Inferior parietal cortex (tissue), 1 donor: ENCODE data around the gene FOXI3.

ENCODE experiments used
- DNase-seq: peaks from one replicate; pipeline ENCODE4 v3.0.0-alpha.2; 2016; ENCODE audit errors: extremely low spot score

The FOXI3 gene

DNA sequence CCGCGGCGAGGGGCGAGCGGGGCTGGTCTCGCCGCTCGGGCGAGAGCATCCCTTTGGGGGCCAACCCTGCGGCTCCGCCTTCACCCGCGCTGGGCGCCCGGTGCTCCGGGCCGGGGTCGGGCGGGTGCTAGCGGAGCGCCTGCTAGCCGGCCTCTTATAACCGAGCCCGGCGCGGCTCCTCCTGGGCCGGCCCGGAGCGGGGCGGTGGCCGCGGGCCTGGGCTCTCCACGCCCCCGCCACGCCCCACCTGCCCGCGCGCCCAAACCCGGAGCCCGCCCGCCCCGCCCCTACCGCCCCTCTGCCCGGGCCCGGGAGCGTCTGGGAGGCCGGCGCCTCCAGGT is at the start of gene FOXI3:
Gene FOXI3, minus strand, starts transcription at position 129 of the 341 bp plus-strand sequence. CDS start 158 bp downstream, outside the sequence.
- no peak for DNase-seq

DNA sequence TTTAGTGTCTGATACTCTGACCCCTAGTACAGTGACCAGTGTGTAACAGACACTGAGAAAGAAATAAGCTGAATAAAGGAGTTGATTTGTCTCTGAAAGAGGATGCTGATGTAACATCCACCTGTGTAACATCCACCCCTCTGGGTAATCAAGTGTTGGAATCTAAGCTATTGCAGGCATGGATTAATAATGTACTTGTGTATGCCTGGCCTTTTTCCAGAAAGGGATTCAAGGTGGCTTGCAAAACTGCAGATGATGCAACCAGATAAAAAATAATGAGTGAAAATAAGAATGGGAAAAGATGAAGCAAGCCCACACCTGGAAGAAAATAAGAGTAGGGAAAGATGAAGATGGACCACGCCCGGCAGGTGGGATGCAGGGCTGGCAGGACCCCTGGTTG is 48.2 kb upstream of the FOXI3 start:
- DNase-seq, result no peak

DNA sequence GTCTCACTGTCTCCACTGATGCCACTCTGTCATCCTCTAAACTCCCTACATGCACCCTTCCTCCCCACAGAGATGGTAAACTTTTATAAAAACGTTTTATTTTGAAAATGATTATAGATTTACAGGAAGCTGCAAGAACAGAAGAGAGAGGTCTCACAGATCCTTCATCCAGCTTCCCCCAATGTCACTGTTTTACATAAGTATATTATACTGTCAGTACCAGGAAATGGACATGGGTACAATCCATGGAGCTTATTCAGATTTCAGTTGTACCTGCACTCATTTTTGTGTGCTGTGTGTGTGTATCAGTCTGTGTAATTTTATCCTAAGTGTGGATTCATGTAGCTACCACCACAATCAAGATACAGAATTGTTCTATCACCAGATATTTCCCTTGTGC is 46.7 kb upstream of the FOXI3 start:
- DNase-seq, result no peak

DNA sequence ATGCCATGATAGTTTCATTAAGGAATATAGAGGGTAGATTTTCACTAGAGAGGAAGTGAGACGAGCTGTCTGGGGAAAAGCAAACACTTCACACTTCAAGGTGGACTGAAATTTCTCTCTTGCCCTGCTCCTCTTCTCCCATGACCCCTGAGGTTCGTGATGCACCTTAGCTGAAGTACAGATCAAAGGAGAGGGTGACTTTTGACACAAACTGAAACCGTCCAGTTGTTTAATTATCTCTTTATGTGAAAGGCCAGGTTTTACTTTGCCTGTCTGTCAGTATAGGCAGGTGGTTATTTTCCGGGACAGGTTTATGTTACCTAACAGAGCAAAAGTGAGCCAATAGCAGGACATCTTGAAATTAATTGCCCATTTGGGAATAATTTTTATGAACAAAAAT is 41.0 kb upstream of the FOXI3 start:
- DNase-seq, result no peak

DNA sequence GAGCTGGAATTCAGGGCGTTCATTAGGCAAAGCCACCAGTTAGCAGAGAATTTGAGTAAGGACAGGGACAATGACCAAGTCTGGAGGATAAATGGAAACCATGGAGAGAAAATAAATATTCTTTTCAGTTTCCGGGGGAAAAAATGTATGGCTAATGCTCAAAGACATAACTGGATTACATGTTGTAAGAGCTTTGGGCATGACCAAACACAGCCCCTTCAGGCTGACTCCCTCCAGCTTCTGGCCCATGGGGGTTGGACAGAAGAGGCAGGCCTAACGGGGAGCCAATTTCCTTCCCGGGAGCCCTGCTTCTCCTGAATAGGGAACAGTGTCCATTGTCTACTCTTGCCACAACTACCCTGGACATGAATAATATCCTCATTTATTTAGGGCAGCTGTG is 39.5 kb upstream of the FOXI3 start:
- no peak for DNase-seq

DNA sequence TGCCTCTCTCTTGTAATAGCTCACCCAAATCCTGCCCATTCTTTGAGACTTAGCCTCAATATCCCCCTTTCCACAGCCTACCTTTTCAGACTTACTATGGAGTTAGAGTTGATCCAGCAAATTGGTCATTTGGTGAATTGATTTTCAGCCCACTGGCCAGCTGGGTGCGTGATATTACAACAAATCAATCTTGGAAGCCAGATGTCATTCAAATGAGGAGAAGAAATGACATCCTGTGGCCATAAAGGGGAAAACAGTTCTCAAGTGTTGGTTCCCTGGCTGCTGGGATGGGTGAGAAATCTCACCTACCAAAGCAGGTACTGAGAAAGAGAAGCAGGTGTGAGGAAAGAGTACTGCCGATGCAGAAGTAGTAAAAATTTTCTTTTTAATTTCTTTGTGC is 36.7 kb upstream of the FOXI3 start:
- no peak for DNase-seq

DNA sequence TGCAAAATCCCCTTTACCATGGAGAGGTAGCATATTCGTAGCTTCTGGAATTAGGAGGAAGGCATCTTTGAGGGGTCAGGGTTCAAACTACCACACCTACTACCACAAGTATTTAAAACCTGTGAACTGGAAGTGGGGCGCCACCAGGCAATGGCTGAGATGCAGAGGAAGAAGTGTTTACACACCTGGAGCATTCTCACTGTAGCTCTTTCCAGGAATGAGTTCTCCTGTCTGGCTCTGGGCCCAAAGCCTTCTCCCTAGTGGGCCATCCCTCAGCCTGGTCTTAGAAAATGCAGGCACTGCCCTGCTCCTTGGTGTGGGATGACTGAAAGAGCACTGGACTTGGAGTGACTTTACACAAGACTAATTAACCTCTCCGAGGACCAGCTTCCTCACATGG is 30.7 kb upstream of the FOXI3 start:
- no peak for DNase-seq

DNA sequence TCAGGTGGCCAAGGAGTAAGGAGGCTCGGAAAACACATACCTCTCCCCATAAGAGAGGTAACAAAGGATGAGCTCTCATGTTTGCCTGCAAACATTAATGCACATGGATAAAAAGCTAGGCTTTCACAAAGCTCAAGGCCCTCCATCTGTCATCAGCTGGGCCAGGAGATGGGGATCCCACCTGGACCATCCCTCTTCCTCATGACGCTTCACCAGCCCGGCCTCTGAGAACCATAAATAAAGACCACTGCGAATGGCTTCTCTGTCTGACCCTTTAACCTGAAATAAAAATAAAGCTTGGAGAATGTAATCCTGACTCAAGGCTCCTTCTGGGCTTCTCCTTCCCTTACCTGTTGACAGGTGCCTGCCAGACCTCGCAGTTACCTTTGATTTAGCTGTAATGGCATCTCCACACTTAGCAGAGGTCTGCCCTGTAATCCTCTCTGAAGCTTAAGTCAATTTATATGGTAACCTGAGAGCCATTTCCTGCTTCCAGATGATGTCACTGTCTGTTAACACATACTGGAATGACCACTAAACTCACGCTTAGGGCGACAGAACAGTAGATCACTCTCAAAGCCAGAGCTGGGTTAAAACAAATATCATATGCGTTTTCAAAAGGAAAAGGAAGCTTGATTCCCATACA is 29.3 kb upstream of the FOXI3 start:
- DNase-seq, result no peak

DNA sequence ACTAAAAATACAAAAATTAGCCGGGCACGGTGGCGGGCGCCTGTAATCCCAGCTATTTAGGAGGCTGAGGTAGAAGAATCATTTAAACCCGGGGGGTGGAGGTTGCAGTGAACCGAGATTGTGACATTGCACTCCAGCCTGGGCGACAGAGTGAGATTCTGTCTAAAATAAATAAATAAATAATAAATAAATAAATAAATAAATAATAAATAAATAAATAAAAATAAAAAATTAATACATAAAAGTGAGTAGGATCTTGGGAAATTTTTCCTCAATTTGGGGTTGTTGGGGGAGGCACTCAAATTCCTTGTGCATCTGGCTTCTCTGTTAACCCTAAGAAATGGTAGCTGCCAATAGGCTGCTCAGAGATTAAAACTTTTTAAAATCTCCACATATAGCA is 20.3 kb upstream of the FOXI3 start:
- no peak for DNase-seq

DNA sequence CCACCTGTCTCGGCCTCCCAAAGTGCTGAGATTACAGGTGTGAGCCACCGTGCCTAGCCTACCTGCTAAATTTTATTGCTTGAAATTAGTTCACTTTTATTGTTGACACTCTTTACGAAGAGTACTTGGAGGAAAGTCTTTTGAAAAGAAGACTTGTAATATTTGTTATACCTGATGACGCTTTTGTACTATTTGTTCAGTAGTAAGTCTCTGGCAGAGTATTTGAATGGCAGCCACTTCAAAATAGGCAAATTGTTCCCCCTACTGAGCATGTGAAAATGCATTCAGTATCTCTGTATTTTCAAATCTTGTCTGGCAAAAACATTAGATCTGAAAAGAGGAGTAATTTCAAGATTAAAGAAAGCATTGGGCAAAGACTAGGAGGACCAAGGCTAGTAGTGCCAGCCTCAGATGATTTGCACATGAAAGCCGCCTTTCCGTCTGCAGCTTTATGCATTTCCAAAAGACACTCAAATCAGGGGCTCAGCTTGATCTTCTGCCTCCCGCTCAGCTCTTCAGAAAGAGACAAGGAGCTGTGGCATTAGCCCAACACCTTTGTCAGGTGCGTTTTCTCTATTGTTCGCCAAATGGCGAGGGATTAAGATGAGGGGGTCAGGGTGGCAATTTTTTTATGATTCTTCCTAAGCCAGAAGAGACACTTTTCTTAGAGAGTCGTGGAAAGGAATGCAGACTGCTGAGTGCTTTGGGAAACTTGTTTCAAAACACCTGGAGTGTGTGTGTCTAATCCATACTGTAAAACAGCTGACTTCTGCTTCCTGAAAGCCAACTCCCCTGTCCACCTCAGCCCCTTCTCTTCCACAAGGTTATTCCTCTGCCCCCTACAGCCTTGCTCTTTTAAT is 18.8 kb upstream of the FOXI3 start:
- DNase-seq, result no peak

DNA sequence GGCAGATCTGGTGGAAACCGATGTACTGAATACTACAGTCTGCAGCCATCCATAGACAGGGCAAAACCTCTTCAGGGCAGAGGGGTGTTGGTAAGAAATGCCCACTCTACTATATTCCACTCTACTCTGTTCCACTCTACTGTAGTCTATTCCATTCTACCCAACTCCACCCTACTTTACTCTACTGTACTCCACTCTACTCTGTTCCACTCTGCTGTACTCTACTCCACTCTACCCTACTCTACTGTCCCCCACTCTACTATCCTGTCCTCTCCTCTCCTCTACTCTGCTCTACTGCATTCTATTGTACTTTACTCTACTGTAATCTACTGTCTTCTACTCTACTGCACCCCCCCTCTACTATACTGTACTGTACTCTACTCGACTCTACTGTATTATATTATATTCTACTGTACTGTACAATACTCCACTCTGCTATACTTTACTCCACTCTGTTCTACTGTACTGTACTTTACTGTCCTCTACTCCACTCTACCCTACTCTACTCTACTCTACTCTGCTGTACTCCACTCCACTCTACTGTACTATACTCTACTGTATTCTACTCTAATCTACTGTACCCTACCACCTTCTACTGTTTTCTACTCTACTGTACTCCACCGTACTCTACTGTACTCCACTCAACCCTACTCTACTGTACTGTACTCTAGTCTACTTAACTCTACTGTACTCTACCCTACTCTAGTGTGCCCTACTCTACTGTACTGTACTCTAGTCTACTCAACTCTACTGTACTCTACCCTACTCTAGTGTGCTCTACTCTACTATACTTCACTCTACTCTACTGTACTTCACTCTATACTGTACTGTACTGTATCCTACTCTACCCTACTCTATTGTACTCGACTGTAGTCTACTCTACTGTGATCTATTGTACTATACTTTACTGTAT is 17.0 kb upstream of the FOXI3 start:
- no peak for DNase-seq

DNA sequence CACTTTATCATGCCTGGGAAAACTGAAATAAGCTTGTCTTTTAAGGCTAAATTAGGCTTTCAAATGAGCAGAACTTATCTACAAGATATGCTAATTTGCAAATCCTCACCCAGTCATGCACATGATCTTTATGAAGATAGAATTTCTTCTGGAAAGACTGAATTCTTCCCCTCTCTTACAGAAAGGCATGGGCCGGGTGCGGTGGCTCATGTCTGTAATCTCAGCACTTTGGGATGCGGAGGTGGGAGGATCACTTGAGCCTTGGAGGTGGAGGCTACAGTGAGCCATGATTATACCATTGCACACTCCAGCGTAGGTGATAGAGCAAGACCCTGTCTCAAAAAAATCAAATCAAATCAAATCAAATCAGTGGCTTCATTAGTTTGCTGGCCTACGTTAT is 11.7 kb upstream of the FOXI3 start:
- DNase-seq, result no peak

DNA sequence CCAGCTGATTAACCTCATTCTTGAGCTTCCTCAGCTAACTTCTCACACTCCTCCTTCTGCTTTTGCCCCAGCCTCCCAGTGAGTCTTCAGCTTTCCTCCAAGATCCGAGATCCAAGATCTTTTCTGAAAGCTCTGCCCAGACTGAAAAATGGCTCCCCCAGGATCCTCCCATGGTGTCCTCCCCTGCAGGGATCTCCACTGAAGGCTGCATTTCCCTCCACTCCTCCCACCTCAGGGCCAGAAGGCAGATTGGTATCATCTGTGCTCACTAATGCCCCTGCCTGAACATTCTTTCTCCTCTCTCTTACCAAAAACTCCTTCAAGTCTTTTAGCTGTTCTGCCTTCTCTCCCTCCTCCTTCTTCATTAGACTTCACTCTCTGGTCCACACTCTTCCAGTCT is 6.1 kb upstream of the FOXI3 start:
- no peak for DNase-seq

DNA sequence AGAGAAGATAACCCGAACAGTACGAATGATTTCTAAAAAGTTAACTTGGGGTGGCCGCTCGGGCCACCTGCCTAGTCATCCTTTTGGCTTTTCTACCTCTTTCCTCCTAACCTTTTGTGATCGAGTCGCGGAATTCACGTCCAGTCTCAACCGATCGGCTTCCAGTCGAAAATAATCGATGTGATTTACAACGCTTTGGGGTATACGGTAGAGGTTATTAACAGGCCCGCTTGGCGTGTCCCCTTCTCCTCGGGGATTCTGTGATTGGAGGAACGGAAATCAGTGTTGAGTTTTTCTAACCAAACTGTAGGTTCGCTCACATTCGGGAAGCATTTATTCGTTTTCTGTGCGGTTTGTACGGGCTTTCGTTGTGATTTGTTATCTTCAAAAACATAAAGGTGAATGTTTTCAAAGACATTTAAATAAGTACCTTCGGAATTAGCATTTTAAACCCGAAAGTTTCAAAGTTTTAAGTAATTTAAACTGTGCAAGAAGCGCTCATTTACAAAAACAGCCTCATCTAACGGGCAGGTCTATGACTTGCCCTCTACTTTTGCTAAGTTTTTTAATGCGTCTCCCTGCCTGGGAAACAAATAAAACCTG is 588 bp upstream of the FOXI3 start:
- DNase-seq, result no peak

DNA sequence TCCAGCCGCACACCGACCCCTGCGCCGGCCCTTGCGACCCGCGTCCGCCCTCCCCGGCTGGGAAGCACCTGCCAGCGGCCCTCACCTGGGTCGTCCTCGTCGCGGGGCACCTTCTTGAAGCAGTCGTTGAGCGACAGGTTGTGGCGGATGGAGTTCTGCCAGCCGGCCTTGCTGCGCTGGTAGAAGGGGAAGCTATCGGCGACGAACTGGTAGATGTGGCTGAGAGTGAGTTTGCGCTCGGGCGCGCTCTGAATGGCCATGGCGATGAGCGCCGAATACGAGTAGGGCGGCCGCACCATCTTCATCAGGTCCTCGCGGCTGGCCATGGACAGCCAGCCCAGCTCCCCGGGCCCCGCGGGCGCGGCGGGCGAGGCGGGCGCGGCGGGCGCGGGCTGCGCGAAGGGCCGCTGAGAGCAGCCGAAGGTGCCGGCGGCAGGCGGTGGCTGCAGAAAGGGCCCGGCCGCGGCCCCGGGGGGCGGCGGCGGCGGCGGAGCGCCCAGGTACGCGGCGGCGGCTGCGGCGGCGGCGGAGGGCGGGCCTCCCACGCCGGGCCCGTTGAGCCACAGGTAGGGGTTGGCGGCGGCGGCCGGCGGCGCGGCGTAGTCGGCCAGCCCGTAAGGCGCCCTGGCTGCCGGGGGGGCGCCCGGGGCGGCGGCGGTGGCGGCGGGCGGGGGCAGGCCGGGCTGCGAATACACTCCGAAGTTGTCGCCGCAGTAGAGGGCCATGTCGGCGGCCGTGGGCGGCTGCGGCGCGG is 505 bp downstream of the FOXI3 start:
- no peak for DNase-seq

DNA sequence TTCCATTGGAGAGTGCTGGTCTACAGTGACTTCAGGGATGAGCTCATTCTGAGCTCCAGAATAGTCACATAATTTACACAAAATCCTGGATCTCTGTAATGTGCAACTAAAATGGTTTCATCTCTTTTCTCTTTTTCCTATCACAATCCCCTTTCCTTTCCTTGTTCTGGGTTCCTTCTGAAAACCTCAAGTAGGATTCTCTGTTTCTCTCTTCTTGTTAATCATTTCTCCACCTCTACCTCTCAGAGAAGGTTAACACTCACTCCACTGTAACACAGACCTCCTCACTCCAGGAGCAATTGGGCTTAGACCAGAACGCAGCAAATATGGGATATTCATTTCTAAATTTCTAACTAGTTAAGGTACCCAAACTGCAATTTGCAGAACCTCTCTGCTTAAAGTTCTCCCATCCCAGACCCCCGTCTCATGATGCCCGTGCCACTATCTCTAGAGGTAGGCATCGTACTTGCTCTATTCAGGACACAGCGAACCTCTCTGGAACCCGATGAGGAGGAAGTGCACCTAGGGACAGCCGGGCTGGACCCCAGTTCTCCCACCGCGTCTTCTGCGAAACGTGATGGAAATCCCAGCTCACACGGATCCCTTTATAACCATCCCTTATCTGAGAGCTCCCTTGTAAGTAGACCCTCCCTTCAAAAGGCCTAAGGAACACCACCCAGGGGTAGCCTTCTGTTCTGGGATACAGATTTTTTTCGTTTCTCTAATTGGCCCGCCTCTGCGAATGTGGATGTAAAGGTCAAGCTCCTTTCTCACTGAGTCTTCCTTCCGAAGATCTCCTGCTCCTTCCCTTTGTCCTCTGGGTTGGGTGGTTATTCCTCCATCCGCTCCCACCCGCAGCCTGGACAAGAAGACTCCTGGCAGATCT is 1.3 kb downstream of the FOXI3 start:
- no peak for DNase-seq

DNA sequence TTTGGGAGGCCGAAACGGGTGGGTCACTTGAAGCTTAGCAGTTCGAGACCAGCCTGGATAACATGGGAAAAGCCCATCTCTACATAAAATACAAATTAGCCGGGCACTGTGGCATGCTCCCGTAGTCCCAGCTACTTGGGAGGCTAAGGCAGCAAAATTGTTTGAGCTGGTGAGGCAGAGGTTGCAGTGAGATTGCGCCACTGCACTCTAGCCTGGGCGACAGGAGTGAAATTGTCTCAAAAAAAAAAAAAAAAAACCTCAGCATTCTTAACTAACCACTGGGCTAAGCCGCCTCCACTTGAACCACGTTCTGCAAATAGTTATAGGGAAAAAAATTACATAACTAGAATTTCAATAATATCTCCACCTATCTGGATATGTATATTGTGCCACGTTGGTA is 2.3 kb downstream of the FOXI3 start:
- no peak for DNase-seq

DNA sequence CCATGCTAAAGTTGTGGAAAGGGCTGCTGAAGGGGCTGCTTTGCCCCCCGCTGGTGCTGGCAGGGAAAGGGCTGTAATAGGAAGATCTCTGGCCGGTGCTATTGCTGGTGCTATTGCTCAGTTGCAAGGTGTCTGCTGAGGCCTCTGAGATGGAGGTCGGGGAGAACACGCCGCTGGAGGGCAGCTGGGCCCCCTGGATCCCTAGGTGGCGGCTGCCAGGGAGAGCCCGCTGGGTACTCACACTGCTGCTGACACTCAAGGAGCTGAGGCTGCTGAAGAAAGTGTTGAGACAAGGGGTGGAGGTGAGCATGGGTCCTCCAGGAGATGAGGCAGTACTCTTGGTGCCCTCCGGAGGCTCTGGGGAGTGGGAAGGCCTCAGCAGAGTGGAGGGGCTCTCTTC is 4.2 kb downstream of the FOXI3 start:
- DNase-seq, result no peak

DNA sequence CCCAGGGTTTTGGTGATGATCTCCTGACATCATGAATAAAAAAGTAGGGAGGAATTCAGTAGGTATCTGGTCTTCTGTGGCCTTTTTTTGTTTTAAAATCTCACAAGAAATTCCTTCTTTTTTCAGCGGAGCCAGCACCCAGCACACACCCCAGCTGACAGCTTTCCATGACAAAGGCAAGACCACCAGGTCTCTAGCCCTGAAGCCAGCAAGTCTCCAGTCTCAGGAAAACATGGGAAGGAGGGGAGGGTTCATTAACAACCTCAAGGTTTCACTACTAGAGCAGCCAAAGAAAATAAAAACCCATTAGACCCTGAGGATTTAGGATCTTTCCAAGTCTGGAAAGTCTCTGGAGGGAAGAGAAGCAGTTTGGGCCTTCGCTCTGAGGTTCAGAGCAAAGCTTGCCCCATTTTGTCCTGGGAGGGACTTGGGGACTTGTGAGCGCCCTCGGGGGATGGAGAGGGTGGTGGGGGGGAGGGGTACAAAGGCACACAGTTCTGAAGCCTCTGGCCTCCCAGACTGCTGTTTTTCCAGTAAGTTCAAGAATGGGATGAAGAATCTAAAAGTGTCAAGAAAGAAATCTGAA is 9.0 kb downstream of the FOXI3 start:
- DNase-seq, result no peak

DNA sequence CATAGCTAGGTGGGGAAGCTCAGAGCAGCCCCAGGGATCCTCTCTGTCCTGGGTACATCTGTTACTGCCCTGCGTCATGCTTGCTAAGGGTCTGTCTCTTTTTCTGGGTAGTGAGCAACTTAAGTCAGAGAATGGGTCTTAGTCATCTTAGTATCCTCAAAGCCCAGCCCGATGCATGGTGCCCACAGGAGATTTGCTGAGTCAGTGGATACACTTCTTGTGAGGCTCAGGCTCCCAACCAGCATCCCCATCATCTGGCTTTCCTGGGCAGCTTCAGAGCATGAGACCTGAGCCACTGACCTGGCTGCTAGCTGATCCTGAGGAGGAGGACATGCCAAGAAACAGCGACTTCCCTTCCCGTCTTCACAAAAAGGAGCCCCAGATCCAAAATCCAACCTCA is 10.0 kb downstream of the FOXI3 start:
- DNase-seq, result no peak
